Heart left ventricle (tissue), 13 donors: ENCODE data around the gene TTC23.
A peak's percentile ranks its signal among the peaks of the same experiment; 100 is the strongest.

Experiments
- POLR2A ChIP-seq, 2 donors: fragments of 450-650 bp; IDR thresholded peaks; one replicate each; pipeline ENCODE4 v1.6.1; 2017; ENCODE audit warnings: antibody characterized with exemption in 2 of 2, mild to moderate bottlenecking in 2 of 2, moderate library complexity in 2 of 2
- TF ChIP-seq, protein P1 (sequence below), 12 donors: fragments of 200-600 bp; sonication (generic) in 4 of 12; IDR thresholded peaks; one replicate each; pipeline versions ENCODE4 v1.5.0 to v1.8.0; 2018 to 2022; ENCODE audit warnings: antibody characterized with exemption in 12 of 12, mild to moderate bottlenecking in 5 of 12
- donor health status: ischemic (EF 13 %, LVEDD 7.1; RV severe dilation, severe dysfunction).
- donor health status: DM: no; HTN: yes; CAD: no.
- donor health status: DM: no; HTN: no; CAD: no.
- donor health status: ischemic (EF 25% LVEDD 6.9; RV normal size, moderate dysfunction).
- donor health status: ischemic (EF 25% LVEDD 5.7; RV mildly dilated, moderate dysfunction).
- donor health status: ischemic (EF 35%, LVEDD 5.7; RV mildly dilated, moderate dysfunction).
- donor health status: nonischemic (EF 11% LVEDD 7.7; RV severe dilation, severe dysfunction).
- donor health status: DM: yes; HTN: yes; CAD: no.
- donor health status: PGD.
- donor health status: ischemic (EF 29% LVEDD 5.4; RV normal size, mild dysfunction).
- donor health status: nonischemic (EF 23%, LVEDD 6.1; RV moderate dilation, normal function).

DNA sequence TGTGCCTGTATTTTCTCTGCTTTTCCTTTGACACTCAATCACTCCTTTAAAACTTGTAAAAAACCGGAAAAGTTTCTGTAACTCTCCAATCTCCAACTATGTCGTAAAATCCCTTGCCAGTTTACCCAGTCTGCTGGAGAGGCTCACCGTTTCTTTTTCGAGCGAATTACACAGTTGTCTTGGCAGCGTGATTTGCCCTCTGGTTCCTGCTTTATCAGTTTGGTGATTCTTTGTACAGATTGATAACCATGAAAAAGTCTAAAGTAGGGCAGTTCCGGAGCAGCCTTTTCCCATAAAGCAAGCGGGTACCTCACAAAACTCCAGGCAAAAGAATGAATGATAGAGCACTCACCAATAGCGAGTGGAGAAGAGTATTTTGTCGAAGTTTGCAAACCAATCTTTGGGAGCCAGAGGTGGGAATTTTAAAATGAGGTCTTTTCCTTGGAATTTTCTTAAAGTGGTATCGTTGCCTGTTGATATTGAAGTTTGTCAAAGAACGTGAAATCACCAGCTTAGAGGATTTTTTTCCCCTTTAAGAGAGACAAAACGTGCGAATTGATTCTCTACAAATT, at the start of gene TTC23:
- TF ChIP-seq, protein P1, sequence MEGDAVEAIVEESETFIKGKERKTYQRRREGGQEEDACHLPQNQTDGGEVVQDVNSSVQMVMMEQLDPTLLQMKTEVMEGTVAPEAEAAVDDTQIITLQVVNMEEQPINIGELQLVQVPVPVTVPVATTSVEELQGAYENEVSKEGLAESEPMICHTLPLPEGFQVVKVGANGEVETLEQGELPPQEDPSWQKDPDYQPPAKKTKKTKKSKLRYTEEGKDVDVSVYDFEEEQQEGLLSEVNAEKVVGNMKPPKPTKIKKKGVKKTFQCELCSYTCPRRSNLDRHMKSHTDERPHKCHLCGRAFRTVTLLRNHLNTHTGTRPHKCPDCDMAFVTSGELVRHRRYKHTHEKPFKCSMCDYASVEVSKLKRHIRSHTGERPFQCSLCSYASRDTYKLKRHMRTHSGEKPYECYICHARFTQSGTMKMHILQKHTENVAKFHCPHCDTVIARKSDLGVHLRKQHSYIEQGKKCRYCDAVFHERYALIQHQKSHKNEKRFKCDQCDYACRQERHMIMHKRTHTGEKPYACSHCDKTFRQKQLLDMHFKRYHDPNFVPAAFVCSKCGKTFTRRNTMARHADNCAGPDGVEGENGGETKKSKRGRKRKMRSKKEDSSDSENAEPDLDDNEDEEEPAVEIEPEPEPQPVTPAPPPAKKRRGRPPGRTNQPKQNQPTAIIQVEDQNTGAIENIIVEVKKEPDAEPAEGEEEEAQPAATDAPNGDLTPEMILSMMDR (IDR thresholded peaks at IDR 0.05) = no peak
- peak in 1 of 2 donors; percentile 28 for TF ChIP-seq POLR2A (IDR thresholded peaks at IDR 0.05)
